PC-9 (cell line): Measurements from ENCODE around the gene SERTAD3. TPM values are rescaled to one million over a fixed set of nuclear protein-coding genes. Genes with fewer than 3 reads are reported as not detected.

Experiments
- BruUV-seq: library from RNA; stranded (reverse); fragments of 400-500 nt; replicated peaks from 2 replicates; lab custom pipeline; 2021; lab: Mats Ljungman, UMichigan
- CTCF ChIA-PET: fragments of 300-600 bp; sonication (Branson Sonifier 250); formaldehyde crosslinking; loops from one replicate; lab custom pipeline; 2022; ENCODE audit warnings: antibody characterized with exemption; lab: Charles Lee
- POLR2A ChIA-PET: fragments of 300-600 bp; sonication (Branson Sonifier 250); formaldehyde crosslinking; loops from one replicate; lab custom pipeline; 2022; ENCODE audit warnings: antibody characterized with exemption; ENCODE audit not compliant: unreplicated experiment; lab: Charles Lee
- DNase-seq, 2 experiments: peaks; one replicate each; pipeline versions ENCODE4 v3.0.0 to v3.0.0-alpha.2; 2015 to 2022; ENCODE audit warnings: mixed read lengths in 1 of 2
- H2AFZ ChIP-seq: fragments of 200-600 bp; sonication (generic); 2 replicates; pipeline ENCODE4 v1.8.1; 2017; ENCODE audit warnings: antibody characterized with exemption
- H3F3A ChIP-seq: fragments of 200-600 bp; sonication (generic); 2 replicates; pipeline ENCODE4 v1.8.1; 2017; ENCODE audit warnings: antibody characterized with exemption, mild to moderate bottlenecking, low read depth; ENCODE audit not compliant: insufficient read depth
- H3K27ac ChIP-seq: fragments of 200-600 bp; sonication (generic); 2 replicates; pipeline ENCODE4 v1.6.1; 2016; ENCODE audit warnings: mixed run types
- H3K27me3 ChIP-seq: fragments of 200-600 bp; sonication (generic); 2 replicates; pipeline ENCODE4 v1.6.1; 2016; ENCODE audit warnings: low read depth, mixed run types; ENCODE audit not compliant: insufficient read depth
- H3K36me3 ChIP-seq: fragments of 200-600 bp; sonication (generic); 2 replicates; pipeline ENCODE4 v1.6.1; 2016; ENCODE audit warnings: low read depth, mixed run types
- H3K4me1 ChIP-seq: fragments of 200-600 bp; sonication (generic); replicated peaks from 2 replicates; pipeline ENCODE4 v1.6.1; 2016; ENCODE audit warnings: mixed run types; ENCODE audit not compliant: insufficient read depth
- H3K4me2 ChIP-seq: fragments of 200-600 bp; sonication (generic); 2 replicates; pipeline ENCODE4 v1.6.1; 2017; ENCODE audit warnings: mixed run types
- H3K4me3 ChIP-seq: fragments of 200-600 bp; sonication (generic); 2 replicates; pipeline ENCODE4 v1.6.1; 2016; ENCODE audit warnings: mixed run types
- H3K79me2 ChIP-seq: fragments of 200-600 bp; sonication (generic); 2 replicates; pipeline ENCODE4 v1.6.1; 2017; ENCODE audit warnings: low read depth, mixed run types
- H3K9me2 ChIP-seq: fragments of 200-600 bp; sonication (generic); 2 replicates; pipeline ENCODE4 v1.8.1; 2017; ENCODE audit warnings: mild to moderate bottlenecking; ENCODE audit not compliant: insufficient read depth
- H3K9me3 ChIP-seq: fragments of 200-600 bp; sonication (generic); 2 replicates; pipeline ENCODE4 v1.8.1; 2016; ENCODE audit warnings: low read depth; ENCODE audit not compliant: insufficient read depth
- H4K20me1 ChIP-seq: fragments of 200-600 bp; sonication (generic); 2 replicates; pipeline ENCODE4 v1.8.1; 2017; ENCODE audit not compliant: insufficient read depth
- CTCF ChIP-seq: fragments of 200-600 bp; sonication (generic); conservative IDR thresholded peaks from 2 replicates; pipeline ENCODE4 v1.6.1; 2017; ENCODE audit warnings: mixed run types, antibody characterized with exemption, mild to moderate bottlenecking, moderate library complexity
- EZH2 ChIP-seq: fragments of 200-600 bp; sonication (generic); IDR thresholded peaks from 2 replicates; pipeline ENCODE4 v1.8.0; 2017; ENCODE audit warnings: antibody characterized with exemption, low read depth
- intact Hi-C: fragments of 100-400 bp; cut with micrococcal nuclease; formaldehyde crosslinking; loops from one replicate; pipeline ENCODE4 v1.10.0; 2022; ENCODE audit not compliant: unreplicated experiment
- total RNA-seq: library from RNA; stranded (reverse); gene quantifications from 2 replicates; pipeline ENCODE4 v1.2.3, GENCODE V29; 2021

SERTAD3 gene
- total RNA-seq, 1 experiment from 2014 or later, result 41.4 TPM

GRCh38 chr19:40415768-40416167, 28.4 kb downstream of the SERTAD3 start:
- Histone ChIP-seq H3K79me2 (no peaks in the 10 kb centered on the region), H3K9me2 (no peaks in the 10 kb centered on the region), H3K27me3 (no peaks in the 10 kb centered on the region), H3K4me1 (no peaks in the 10 kb centered on the region; the same call in 1 of the 2 replicates), H3K9me3 (no peaks in the 10 kb centered on the region), H2AFZ (no peak overlapping the region), H3K36me3 (no peaks in the 10 kb centered on the region), H4K20me1 (no peaks in the 10 kb centered on the region), H3K27ac (no peak overlapping the region), H3K4me2 (no peak overlapping the region), H3K4me3 (no peak overlapping the region), H3F3A (peaks cover 14% of the 10 kb centered on the region)
- ChIA-PET POLR2A (no interaction called here), CTCF (interaction anchor here (0.5 kb wide), 1 partner anchor 252 kb away, joined by 6 read pairs; no protein-coding TSS in a partner anchor)
- TF ChIP-seq CTCF (no peak), EZH2 (no peak)
- intact Hi-C loops, result no loop called here
- DNase-seq, result no peak
- BruUV-seq, result no TSS peak

- no peaks in the 10 kb centered on the region; the same call in 1 of the 2 replicates for H3K4me1 ChIP-seq
- ChIA-PET CTCF (interaction anchor here (0.5 kb wide), 1 partner anchor 251 kb away, joined by 6 read pairs; no protein-coding TSS in a partner anchor), POLR2A (interaction anchor here (0.6 kb wide), 1 partner anchor 34 kb away, joined by 4 read pairs; no protein-coding TSS in a partner anchor)
- no peaks in the 10 kb centered on the region for H3K9me3 ChIP-seq
- H3K36me3 ChIP-seq, result no peaks in the 10 kb centered on the region
- H4K20me1 ChIP-seq, result no peaks in the 10 kb centered on the region
- intact Hi-C loops, result no loop called here
- H3K4me2 ChIP-seq, result no peak overlapping the region
- DNase-seq, result no peak
- no peaks in the 10 kb centered on the region for H3K79me2 ChIP-seq
- no peaks in the 10 kb centered on the region for H3K27me3 ChIP-seq
- no peak overlapping the region for H3K27ac ChIP-seq
- no TSS peak for BruUV-seq
- TF ChIP-seq CTCF (no peak), EZH2 (no peak)
- H3K9me2 ChIP-seq, result no peaks in the 10 kb centered on the region
- no peak overlapping the region for H2AFZ ChIP-seq
- no peak overlapping the region for H3K4me3 ChIP-seq
- H3F3A ChIP-seq, result peaks cover 14% of the 10 kb centered on the region
These were observed 29.3 kb downstream of the SERTAD3 start for GRCh38 chr19:40414542-40415535.

- no peaks in the 10 kb centered on the region for H3K27me3 ChIP-seq
- H3K4me1 ChIP-seq, result no peaks in the 10 kb centered on the region; the same call in 1 of the 2 replicates
- ChIA-PET CTCF (no interaction called here), POLR2A (no interaction called here)
- no peaks in the 10 kb centered on the region for H3K36me3 ChIP-seq
- no peak within 1 kb of the TSS for H3K4me2 ChIP-seq
- intact Hi-C loops, result no loop called here
- TF ChIP-seq CTCF (no peak), EZH2 (no peak)
- DNase-seq, result no peak
- H3K9me2 ChIP-seq, result no peaks in the 10 kb centered on the region
- H4K20me1 ChIP-seq, result no peaks in the 10 kb centered on the region
- BruUV-seq, result no TSS peak
- H3K27ac ChIP-seq, result no peak within 1 kb of the TSS
- H2AFZ ChIP-seq, result no peak within 1 kb of the TSS
- no peak within 1 kb of the TSS for H3K4me3 ChIP-seq
- H3K79me2 ChIP-seq, result no peaks in the 10 kb centered on the region
- H3F3A ChIP-seq, result peaks cover 14% of the 10 kb centered on the region
- no peaks in the 10 kb centered on the region for H3K9me3 ChIP-seq
These were observed 30.8 kb downstream of the SERTAD3 start, which contains the start of gene PRX for GRCh38 chr19:40413291-40413845. Gene PRX, minus strand, starts transcription at chr19:40413378. Its CDS starts 5,446 bp downstream, at chr19:40407932.
